Activated naive CD4-positive, alpha-beta T cell treated with anti-CD3 and anti-CD28 coated beads, Interleukin-2, amount 50 U/mL, for 72 hours (primary cell): ENCODE measurements around the gene SPATA6L. TPM values are rescaled to one million over a fixed set of nuclear protein-coding genes. Genes with fewer than 3 reads are reported as not detected.
A peak's percentile ranks its signal among the peaks of the same experiment; 100 is the strongest.

Source experiments
- ATAC-seq, 2 donors: fragments of 150-1000 bp; cut with Tn5 transposase; 2 replicates each; pipeline ENCODE4 v1.10.0; 2021; ENCODE audit warnings: mild to moderate bottlenecking in 2 of 2, moderate library complexity in 2 of 2
- DNase-seq, 2 donors: peaks; one replicate each; pipeline ENCODE4 v3.0.0; 2021 to 2022; ENCODE audit warnings: low spot score in 2 of 2
- H3K27ac Mint-ChIP-seq, 2 donors: one replicate each; pipeline ENCODE4 v1.8.0; 2022; ENCODE audit warnings: mild to moderate bottlenecking in 2 of 2, mixed read lengths in 2 of 2
- H3K36me3 Mint-ChIP-seq, 2 donors: one replicate each; pipeline ENCODE4 v1.8.0; 2022; ENCODE audit warnings: mixed read lengths in 2 of 2
- H3K9me3 Mint-ChIP-seq, 2 donors: one replicate each; pipeline ENCODE4 v1.8.0; 2022; ENCODE audit warnings: mixed read lengths in 2 of 2
- total RNA-seq, 2 donors: library from RNA; stranded (reverse); gene quantifications; one replicate each; pipeline ENCODE4 v1.2.3, GENCODE V29; 2022

Gene SPATA6L
- total RNA-seq, 2 donors from 2014 or later = 0.99 to 2.1 TPM

GRCh38 chr9:4680750-4681149 is 14.5 kb upstream of the SPATA6L start:
- no peak for DNase-seq

GRCh38 chr9:4680173-4680525 is 13.9 kb upstream of the SPATA6L start:
- Mint-ChIP-seq H3K36me3 (peaks cover 5 to 6% of the 10 kb centered on the region in 2 donors), H3K9me3 (no peaks in the 10 kb centered on the region), H3K27ac (no peak overlapping the region)
- ATAC-seq (peak in 1 of 2 donors; percentile 0), DNase-seq (no peak)

More at GRCh38 chr9:4680750-4681149, 14.5 kb upstream of the SPATA6L start:
- Mint-ChIP-seq H3K36me3 (peaks cover 5 to 6% of the 10 kb centered on the region in 2 donors), H3K27ac (no peak overlapping the region), H3K9me3 (no peaks in the 10 kb centered on the region)
- no peak for ATAC-seq

- H3K36me3 Mint-ChIP-seq = peaks cover under 1% of the 10 kb centered on the region in 2 donors
- ATAC-seq (peak; percentile 97 to 98), DNase-seq (peak; percentile 98 to 99)
- no peaks in the 10 kb centered on the region for H3K9me3 Mint-ChIP-seq
- no peak within 1 kb of the TSS for H3K27ac Mint-ChIP-seq
These were observed 13.2 kb upstream of the SPATA6L start, which contains the start of gene CDC37L1 for GRCh38 chr9:4679268-4680172. Gene CDC37L1, plus strand, starts transcription at chr9:4679569. Its CDS starts 199 bp downstream, at chr9:4679768.

- ATAC-seq (peak; percentile 10 to 15), DNase-seq (no peak)
- H3K27ac Mint-ChIP-seq = no peak overlapping the region
- no peaks in the 10 kb centered on the region for H3K36me3 Mint-ChIP-seq
- no peaks in the 10 kb centered on the region for H3K9me3 Mint-ChIP-seq
These were observed 12.5 kb upstream of the SPATA6L start for GRCh38 chr9:4678679-4679267.

GRCh38 chr9:4677392-4677791 is 11.1 kb upstream of the SPATA6L start:
- no peak overlapping the region for H3K27ac Mint-ChIP-seq
- H3K9me3 Mint-ChIP-seq = no peaks in the 10 kb centered on the region
- DNase-seq (no peak), ATAC-seq (no peak)
- no peaks in the 10 kb centered on the region for H3K36me3 Mint-ChIP-seq

GRCh38 chr9:4674783-4675182 is 8.5 kb upstream of the SPATA6L start:
- no peak for ATAC-seq
- H3K27ac Mint-ChIP-seq = no peak overlapping the region
- H3K36me3 Mint-ChIP-seq = no peaks in the 10 kb centered on the region
- no peaks in the 10 kb centered on the region for H3K9me3 Mint-ChIP-seq
- DNase-seq = no peak

GRCh38 chr9:4671737-4672136 is 5.5 kb upstream of the SPATA6L start:
- no peaks in the 10 kb centered on the region for H3K36me3 Mint-ChIP-seq
- ATAC-seq = peak in 1 of 2 donors; percentile 61
- no peak overlapping the region for H3K27ac Mint-ChIP-seq
- no peak for DNase-seq
- H3K9me3 Mint-ChIP-seq = no peaks in the 10 kb centered on the region

GRCh38 chr9:4670591-4670990 is 4.3 kb upstream of the SPATA6L start:
- DNase-seq (no peak), ATAC-seq (peak in 1 of 2 donors; percentile 45)
- Mint-ChIP-seq H3K27ac (peak overlapping the region; percentile 44 to 72), H3K36me3 (no peaks in the 10 kb centered on the region), H3K9me3 (no peaks in the 10 kb centered on the region)

- H3K27ac Mint-ChIP-seq = no peak overlapping the region
- no peaks in the 10 kb centered on the region for H3K36me3 Mint-ChIP-seq
- H3K9me3 Mint-ChIP-seq = no peaks in the 10 kb centered on the region
- DNase-seq (no peak), ATAC-seq (no peak)
These were observed 3.6 kb upstream of the SPATA6L start for GRCh38 chr9:4669890-4670289.

- Mint-ChIP-seq H3K36me3 (no peaks in the 10 kb centered on the region), H3K27ac (no peak overlapping the region)
- no peak for ATAC-seq
These were observed 2.3 kb upstream of the SPATA6L start for GRCh38 chr9:4668604-4669003.

GRCh38 chr9:4667681-4668080 is 1.4 kb upstream of the SPATA6L start:
- Mint-ChIP-seq H3K27ac (no peak overlapping the region), H3K36me3 (peaks cover 6 to 7% of the 10 kb centered on the region in 2 donors), H3K9me3 (no peaks in the 10 kb centered on the region)
- ATAC-seq = peak in 1 of 2 donors; percentile 30
- no peak for DNase-seq

More at GRCh38 chr9:4668604-4669003, 2.3 kb upstream of the SPATA6L start:
- no peak for DNase-seq
- no peaks in the 10 kb centered on the region for H3K9me3 Mint-ChIP-seq

GRCh38 chr9:4665357-4665756 is 923 bp downstream of the SPATA6L start:
- H3K27ac Mint-ChIP-seq = peak overlapping the region in 1 of 2 donors; percentile 60
- ATAC-seq = no peak
- DNase-seq = no peak
- H3K36me3 Mint-ChIP-seq = peaks cover 8 to 10% of the 10 kb centered on the region in 2 donors
- H3K9me3 Mint-ChIP-seq = peaks cover 0 to 4% of the 10 kb centered on the region in 2 donors

- peaks cover 0 to 4% of the 10 kb centered on the region in 2 donors for H3K9me3 Mint-ChIP-seq
- peaks cover 8 to 14% of the 10 kb centered on the region in 2 donors for H3K36me3 Mint-ChIP-seq
- no peak overlapping the region for H3K27ac Mint-ChIP-seq
- ATAC-seq (no peak), DNase-seq (no peak)
These were observed 2.3 kb downstream of the SPATA6L start for GRCh38 chr9:4663956-4664355.

- Mint-ChIP-seq H3K9me3 (peaks cover 0 to 4% of the 10 kb centered on the region in 2 donors), H3K27ac (peak overlapping the region; percentile 80 to 92), H3K36me3 (peaks cover 8 to 14% of the 10 kb centered on the region in 2 donors)
- DNase-seq (no peak), ATAC-seq (peak in 1 of 2 donors; percentile 3)
These were observed 3.1 kb downstream of the SPATA6L start for GRCh38 chr9:4662989-4663792.

GRCh38 chr9:4662108-4662988 is 3.9 kb downstream of the SPATA6L start, which contains the start of gene PLPP6:
Gene PLPP6, plus strand, starts transcription at chr9:4662294. Its CDS starts 82 bp downstream, at chr9:4662376.
- peak; percentile 81 to 93 for ATAC-seq
- Mint-ChIP-seq H3K36me3 (peaks cover 8 to 14% of the 10 kb centered on the region in 2 donors), H3K27ac (peak within 1 kb of the TSS; percentile 80 to 92), H3K9me3 (peaks cover 0 to 4% of the 10 kb centered on the region in 2 donors)
- DNase-seq = peak; percentile 74 to 83

GRCh38 chr9:4661611-4662010 is 4.7 kb downstream of the SPATA6L start:
- H3K27ac Mint-ChIP-seq = peak overlapping the region; percentile 80 to 91
- ATAC-seq (peak in 1 of 2 donors; percentile 1), DNase-seq (no peak)
- H3K9me3 Mint-ChIP-seq = peaks cover 0 to 4% of the 10 kb centered on the region in 2 donors
- peaks cover 8 to 14% of the 10 kb centered on the region in 2 donors for H3K36me3 Mint-ChIP-seq
